Keratinocyte (primary cell): ENCODE data around the gene PIEZO1. TPM values are rescaled to one million over a fixed set of nuclear protein-coding genes. Genes with fewer than 3 reads are reported as not detected.
"Not testable (repeated sequence)": the region's sequence is repeated elsewhere in the genome, so short reads cannot be mapped to it uniquely, and the experiment has no call there.

Source experiments
- DNase-seq: peaks from one replicate; pipeline ENCODE4 v3.0.0-alpha.2; 2011; ENCODE audit warnings: low read depth, missing footprints, low spot score
- FAIRE-seq: peaks from 2 replicates; lab custom pipeline; 2011; peaks lifted over from hg19 to GRCh38; lab: Jason Lieb, UNC
- H2AFZ ChIP-seq: 2 replicates; pipeline ENCODE4 v1.6.0; 2012; ENCODE audit warnings: low read length, control low read depth, inconsistent platforms; ENCODE audit not compliant: control insufficient read depth
- H3K27ac ChIP-seq: 2 replicates; pipeline ENCODE4 v1.5.1; 2011; ENCODE audit warnings: low read length; ENCODE audit not compliant: control insufficient read depth, insufficient read depth
- H3K27me3 ChIP-seq: 3 replicates; pipeline ENCODE4 v1.6.0; 2011; ENCODE audit warnings: low read length; ENCODE audit not compliant: control insufficient read depth, insufficient read depth; ENCODE audit errors: extremely low read depth
- H3K36me3 ChIP-seq, 2 experiments: 2 replicates in 1 of 2; 3 replicates in 1 of 2; pipeline ENCODE4 v1.5.1; 2011; ENCODE audit warnings: low read length in 2 of 2, mild to moderate bottlenecking in 1 of 2; ENCODE audit not compliant: control insufficient read depth in 2 of 2, insufficient read depth in 2 of 2; ENCODE audit errors: extremely low read depth in 1 of 2
- H3K4me1 ChIP-seq: 3 replicates; pipeline ENCODE4 v1.5.1; 2011; ENCODE audit warnings: low read length; ENCODE audit not compliant: control insufficient read depth, insufficient read depth; ENCODE audit errors: extremely low read depth
- H3K4me2 ChIP-seq: 3 replicates; pipeline ENCODE4 v1.6.0; 2011; ENCODE audit warnings: low read depth, low read length; ENCODE audit not compliant: control insufficient read depth, insufficient read depth; ENCODE audit errors: extremely low read depth
- H3K4me3 ChIP-seq, 3 experiments: fragments of 200-600 bp in 1 of 3; sonication (generic) in 1 of 3; 2 replicates in 2 of 3; 3 replicates in 1 of 3; pipeline ENCODE4 v1.5.1; 2011 to 2016; ENCODE audit warnings: low read length in 3 of 3, mild to moderate bottlenecking in 3 of 3, control low read depth in 2 of 3, inconsistent platforms in 1 of 3, low read depth in 1 of 3, mixed read lengths in 1 of 3, mixed run types in 1 of 3, moderate library complexity in 1 of 3; ENCODE audit not compliant: control insufficient read depth in 2 of 3, insufficient read depth in 2 of 3; ENCODE audit errors: extremely low read depth in 1 of 3
- H3K79me2 ChIP-seq: 2 replicates; pipeline ENCODE4 v1.6.0; 2012; ENCODE audit warnings: low read length; ENCODE audit not compliant: control insufficient read depth, insufficient read depth
- H3K9ac ChIP-seq: 3 replicates; pipeline ENCODE4 v1.6.0; 2011; ENCODE audit warnings: low read length; ENCODE audit not compliant: control insufficient read depth, insufficient read depth; ENCODE audit errors: extremely low read depth
- H3K9me1 ChIP-seq: 3 replicates; pipeline ENCODE4 v1.6.0; 2011; ENCODE audit warnings: low read length; ENCODE audit not compliant: control insufficient read depth, insufficient read depth; ENCODE audit errors: extremely low read depth
- H3K9me3 ChIP-seq: 2 replicates; pipeline ENCODE4 v1.5.1; 2012; ENCODE audit warnings: low read depth, low read length; ENCODE audit not compliant: control insufficient read depth
- H4K20me1 ChIP-seq: 3 replicates; pipeline ENCODE4 v1.6.0; 2011; ENCODE audit warnings: low read length; ENCODE audit not compliant: control insufficient read depth, insufficient read depth; ENCODE audit errors: extremely low read depth
- CTCF ChIP-seq, 3 experiments: IDR thresholded peaks in 1 of 3; conservative IDR thresholded peaks in 1 of 3; optimal IDR thresholded peaks in 1 of 3; 2 replicates in 2 of 3; 3 replicates in 1 of 3; pipeline versions ENCODE3 to v1.5.1; 2011; ENCODE audit warnings: low read length in 3 of 3, mild to moderate bottlenecking in 3 of 3, moderate library complexity in 2 of 3, control low read depth in 1 of 3, inconsistent platforms in 1 of 3; ENCODE audit not compliant: insufficient read depth in 2 of 3; ENCODE audit errors: extremely low read depth in 1 of 3
- EZH2 ChIP-seq: IDR thresholded peaks from one replicate; pipeline ENCODE4 v1.6.1; 2012; ENCODE audit warnings: inconsistent platforms, mild to moderate bottlenecking, low read length, moderate library complexity
- dilution Hi-C: fragments of 300-500 bp; cut with MboI; formaldehyde crosslinking; loops from one replicate; pipeline ENCODE4 v1.7.0; 2020; ENCODE audit warnings: low sequenced_read_pairs; ENCODE audit not compliant: extremely low pct_ligation_motif_present
- polyA plus RNA-seq, 5 experiments: library from polyadenylated mRNA; depleted of rRNA in 3 of 5; stranded (reverse) in 3 of 5; stranded (forward) in 1 of 5; unstranded in 1 of 5; fragments of >200 nt; gene quantifications; 1 replicate in 1 of 5; 2 replicates in 3 of 5; 3 replicates in 1 of 5; pipeline versions ENCODE4 v1.2.1 to v1.2.3, GENCODE V29; 2011 to 2012; ENCODE audit warnings: missing spikeins in 2 of 5, low read depth in 1 of 5, low replicate concordance in 1 of 5

The PIEZO1 gene
- polyA plus RNA-seq, 1 donor (not counting 4 experiments of a cell fraction or from before 2014, with no cell fraction given): 62.8 TPM

- no peaks in the 10 kb centered on the region for H3K9me1 ChIP-seq
- H3K9ac ChIP-seq: no peak overlapping the region
- no peak for FAIRE-seq
- no peaks in the 10 kb centered on the region for H3K79me2 ChIP-seq
- DNase-seq: no peak
- no peak overlapping the region for H3K4me3 ChIP-seq
- no peaks in the 10 kb centered on the region for H4K20me1 ChIP-seq
- H3K36me3 ChIP-seq: peaks cover 0 to 9% of the 10 kb centered on the region in 2 experiments
- H3K4me1 ChIP-seq: peaks cover 3% of the 10 kb centered on the region
- H2AFZ ChIP-seq: no peak overlapping the region
- no peak overlapping the region for H3K4me2 ChIP-seq
- no peak overlapping the region for H3K27ac ChIP-seq
- TF ChIP-seq EZH2 (no peak), CTCF (optimal IDR thresholded peaks at IDR 0.05 in 1 of 3, IDR thresholded peaks at IDR 0.05 in 1 of 3, conservative IDR thresholded peaks at IDR 0.05 in 1 of 3; ENCODE audit: extremely low read depth in 1 of 3, insufficient read depth in 2 of 3, low read length in 3 of 3) (no peak)
- H3K27me3 ChIP-seq: no peaks in the 10 kb centered on the region
- H3K9me3 ChIP-seq: no peaks in the 10 kb centered on the region
- dilution Hi-C loops: no loop called here
Measured at GRCh38 chr16:88825146-88825545, 40.1 kb upstream of the PIEZO1 start.

GRCh38 chr16:88824256-88825077 is 39.4 kb upstream of the PIEZO1 start:
- TF ChIP-seq CTCF (optimal IDR thresholded peaks at IDR 0.05 in 1 of 3, IDR thresholded peaks at IDR 0.05 in 1 of 3, conservative IDR thresholded peaks at IDR 0.05 in 1 of 3; ENCODE audit: extremely low read depth in 1 of 3, insufficient read depth in 2 of 3, low read length in 3 of 3) (no peak), EZH2 (no peak)
- DNase-seq (no peak), FAIRE-seq (no peak)
- no peaks in the 10 kb centered on the region for H3K27me3 ChIP-seq
- peaks cover 0 to 9% of the 10 kb centered on the region in 2 experiments for H3K36me3 ChIP-seq
- H3K4me3 ChIP-seq: no peak overlapping the region
- no peaks in the 10 kb centered on the region for H3K9me3 ChIP-seq
- no peaks in the 10 kb centered on the region for H3K9me1 ChIP-seq
- no peak overlapping the region for H3K9ac ChIP-seq
- H3K79me2 ChIP-seq: no peaks in the 10 kb centered on the region
- H2AFZ ChIP-seq: no peak overlapping the region
- H4K20me1 ChIP-seq: no peaks in the 10 kb centered on the region
- peaks cover 3% of the 10 kb centered on the region for H3K4me1 ChIP-seq
- H3K4me2 ChIP-seq: no peak overlapping the region
- dilution Hi-C loops: no loop called here
- no peak overlapping the region for H3K27ac ChIP-seq

GRCh38 chr16:88823646-88824045 is 38.6 kb upstream of the PIEZO1 start:
- H3K36me3 ChIP-seq, H3K4me2 ChIP-seq, H2AFZ ChIP-seq, H3K4me1 ChIP-seq, H3K9me3 ChIP-seq, H3K27ac ChIP-seq, H3K9me1 ChIP-seq, H4K20me1 ChIP-seq, dilution Hi-C loops, H3K9ac ChIP-seq, H3K27me3 ChIP-seq, FAIRE-seq, DNase-seq, H3K79me2 ChIP-seq, H3K4me3 ChIP-seq: not testable (repeated sequence)
